SK-N-SH (cell line): Measurements from ENCODE around the gene PYGB. TPM values are rescaled to one million over a fixed set of nuclear protein-coding genes. Genes with fewer than 3 reads are reported as not detected.

Experiments
- CHD2 ChIP-seq: fragments of 150-350 bp; IDR thresholded peaks from 2 replicates; pipeline ENCODE4 v1.6.1; 2018; ENCODE audit warnings: low read length; ENCODE audit not compliant: partially characterized antibody
- CTCF ChIP-seq: fragments of 200-600 bp; sonication (generic); IDR thresholded peaks from 2 replicates; pipeline ENCODE4 v1.6.1; 2017; ENCODE audit warnings: antibody characterized with exemption, mild to moderate bottlenecking, moderate library complexity
- EP300 ChIP-seq, 2 experiments: IDR thresholded peaks; 2 replicates each; pipeline versions ENCODE4 v1.4.0 to v1.6.1; 2012; ENCODE audit warnings: borderline replicate concordance in 1 of 2, low read depth in 1 of 2, low read length in 1 of 2
- EZH2phosphoT487 ChIP-seq: fragments of 200-600 bp; sonication (generic); IDR thresholded peaks from 2 replicates; pipeline ENCODE4 v1.6.1; 2017; ENCODE audit warnings: low read depth, mixed run types, mild to moderate bottlenecking, antibody characterized with exemption, moderate library complexity, borderline replicate concordance
- FOXJ3 ChIP-seq: sonication (generic); formaldehyde crosslinking; IDR thresholded peaks from 2 replicates; pipeline ENCODE4 v1.5.1; 2020; ENCODE audit warnings: mild to moderate bottlenecking, missing genetic modification reagents
- GABPA ChIP-seq: IDR thresholded peaks from 2 replicates; pipeline ENCODE4 v1.4.0; 2012; ENCODE audit warnings: low read depth, mild to moderate bottlenecking
- GATA2 ChIP-seq: sonication (generic); formaldehyde crosslinking; IDR thresholded peaks from 2 replicates; pipeline ENCODE4 v1.5.0; 2020; ENCODE audit warnings: mild to moderate bottlenecking, missing genetic modification reagents
- MAX ChIP-seq: IDR thresholded peaks from 2 replicates; pipeline ENCODE4 v1.4.0; 2012; ENCODE audit warnings: low read depth
- NFIC ChIP-seq: IDR thresholded peaks from 2 replicates; pipeline ENCODE4 v1.4.0; 2012; ENCODE audit warnings: borderline replicate concordance
- PBX3 ChIP-seq: IDR thresholded peaks from 2 replicates; pipeline ENCODE4; 2012
- POLR2AphosphoS5 ChIP-seq: IDR thresholded peaks from 2 replicates; pipeline ENCODE4 v1.6.1; 2012; ENCODE audit warnings: low read depth, low read length
- RAD21 ChIP-seq: IDR thresholded peaks from 2 replicates; pipeline ENCODE4 v1.6.1; 2012; ENCODE audit warnings: mild to moderate bottlenecking, low read length
- RCOR1 ChIP-seq: fragments of 150-350 bp; IDR thresholded peaks from 2 replicates; pipeline ENCODE4 v1.6.1; 2017; ENCODE audit warnings: antibody characterized with exemption, low read length
- RXRA ChIP-seq: IDR thresholded peaks from 2 replicates; pipeline ENCODE4 v1.4.0; 2012; ENCODE audit warnings: low read depth, mild to moderate bottlenecking, borderline replicate concordance
- SMC3 ChIP-seq: IDR thresholded peaks from 2 replicates; pipeline ENCODE4 v1.6.1; 2012; ENCODE audit warnings: low read depth, low read length, improper control_type of control experiment
- TCF12 ChIP-seq: IDR thresholded peaks from 2 replicates; pipeline ENCODE4 v1.4.0; 2012
- USF1 ChIP-seq: IDR thresholded peaks from 2 replicates; pipeline ENCODE4 v1.4.0; 2012; ENCODE audit warnings: low read depth, borderline replicate concordance
- YY1 ChIP-seq: IDR thresholded peaks from 2 replicates; pipeline ENCODE4 v1.4.0; 2012; ENCODE audit warnings: low read depth, mild to moderate bottlenecking
- polyA plus RNA-seq, 3 experiments: library from polyadenylated mRNA; depleted of rRNA; stranded (reverse); fragments of >200 nt; gene quantifications; 2 replicates each; pipeline ENCODE4 v1.2.3, GENCODE V29; 2012

PYGB gene
- polyA plus RNA-seq, 1 of the 3 experiments (the other 2 are of a cell fraction) = 35.8 TPM

- TF ChIP-seq PBX3 (no peak), YY1 (no peak), GABPA (no peak), TCF12 (no peak), USF1 (no peak), SMC3 (0 out of 2 replicates have a peak, but pooled peaks have one; percentile 25), EZH2phosphoT487 (no peak), MAX (no peak), RXRA (no peak), NFIC (no peak), RAD21 (peak; percentile 53), POLR2AphosphoS5 (no peak), CTCF (peak; percentile 35), GATA2 (CRISPR knock-in tag) (no peak), RCOR1 (no peak), CHD2 (no peak), EP300 (IDR thresholded peaks at IDR 0.05; ENCODE audit: borderline replicate concordance in 1 of 2, low read depth in 1 of 2, low read length in 1 of 2) (no peak), FOXJ3 (CRISPR knock-in tag) (no peak)
These were observed 88.9 kb downstream of the PYGB start (continued) for GRCh38 chr20:25336561-25337422.
